Right lung (tissue), 10 donors: ENCODE data around the gene AFF4. TPM values are rescaled to one million over a fixed set of nuclear protein-coding genes. Genes with fewer than 3 reads are reported as not detected.
"Not testable (repeated sequence)": the region's sequence is repeated elsewhere in the genome, so short reads cannot be mapped to it uniquely, and the experiment has no call there.

Experiments
- DNase-seq, 2 donors: peaks; one replicate each; pipeline ENCODE4 v3.0.0-alpha.2; 2013
- long read RNA-seq, 8 donors: transcript quantifications; one replicate each; lab custom pipeline, GENCODE V29; 2026
- polyA plus RNA-seq, 5 donors: library from polyadenylated mRNA; unstranded; fragments of 120-200 nt; gene quantifications; one replicate each; pipeline versions ENCODE4 v1.2.1 to v1.2.3, GENCODE V29; 2013; ENCODE audit warnings: inconsistent platforms in 1 of 5, low replicate concordance in 1 of 5; ENCODE audit not compliant: insufficient read length in 5 of 5, insufficient read depth in 1 of 5

Gene AFF4, protein sequence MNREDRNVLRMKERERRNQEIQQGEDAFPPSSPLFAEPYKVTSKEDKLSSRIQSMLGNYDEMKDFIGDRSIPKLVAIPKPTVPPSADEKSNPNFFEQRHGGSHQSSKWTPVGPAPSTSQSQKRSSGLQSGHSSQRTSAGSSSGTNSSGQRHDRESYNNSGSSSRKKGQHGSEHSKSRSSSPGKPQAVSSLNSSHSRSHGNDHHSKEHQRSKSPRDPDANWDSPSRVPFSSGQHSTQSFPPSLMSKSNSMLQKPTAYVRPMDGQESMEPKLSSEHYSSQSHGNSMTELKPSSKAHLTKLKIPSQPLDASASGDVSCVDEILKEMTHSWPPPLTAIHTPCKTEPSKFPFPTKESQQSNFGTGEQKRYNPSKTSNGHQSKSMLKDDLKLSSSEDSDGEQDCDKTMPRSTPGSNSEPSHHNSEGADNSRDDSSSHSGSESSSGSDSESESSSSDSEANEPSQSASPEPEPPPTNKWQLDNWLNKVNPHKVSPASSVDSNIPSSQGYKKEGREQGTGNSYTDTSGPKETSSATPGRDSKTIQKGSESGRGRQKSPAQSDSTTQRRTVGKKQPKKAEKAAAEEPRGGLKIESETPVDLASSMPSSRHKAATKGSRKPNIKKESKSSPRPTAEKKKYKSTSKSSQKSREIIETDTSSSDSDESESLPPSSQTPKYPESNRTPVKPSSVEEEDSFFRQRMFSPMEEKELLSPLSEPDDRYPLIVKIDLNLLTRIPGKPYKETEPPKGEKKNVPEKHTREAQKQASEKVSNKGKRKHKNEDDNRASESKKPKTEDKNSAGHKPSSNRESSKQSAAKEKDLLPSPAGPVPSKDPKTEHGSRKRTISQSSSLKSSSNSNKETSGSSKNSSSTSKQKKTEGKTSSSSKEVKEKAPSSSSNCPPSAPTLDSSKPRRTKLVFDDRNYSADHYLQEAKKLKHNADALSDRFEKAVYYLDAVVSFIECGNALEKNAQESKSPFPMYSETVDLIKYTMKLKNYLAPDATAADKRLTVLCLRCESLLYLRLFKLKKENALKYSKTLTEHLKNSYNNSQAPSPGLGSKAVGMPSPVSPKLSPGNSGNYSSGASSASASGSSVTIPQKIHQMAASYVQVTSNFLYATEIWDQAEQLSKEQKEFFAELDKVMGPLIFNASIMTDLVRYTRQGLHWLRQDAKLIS
- 10 to 100 TPM; 39.8 to 69.9 (median 60.7) TPM for polyA plus RNA-seq
- long read RNA-seq, donor 1, full-length matches to known transcripts: 7 of 19 reads
- long read RNA-seq, donor 1, partial matches to known transcripts: 12 of 19 reads
- long read RNA-seq, donor 1, other reads (novel, unspliced or antisense): 0 of 19 reads
- long read RNA-seq, donor 2, full-length matches to known transcripts: 1 of 7 reads
- long read RNA-seq, donor 2, partial matches to known transcripts: 6 of 7 reads
- long read RNA-seq, donor 2, other reads (novel, unspliced or antisense): 0 of 7 reads
- long read RNA-seq, donor 3, partial matches to known transcripts: 10 of 11 reads
- long read RNA-seq, donor 3, other reads (novel, unspliced or antisense): 0 of 11 reads
- long read RNA-seq, donor 4, partial matches to known transcripts: 14 of 14 reads
- long read RNA-seq, donor 4, other reads (novel, unspliced or antisense): 0 of 14 reads
- long read RNA-seq, donor 5, partial matches to known transcripts: 14 of 17 reads
- long read RNA-seq, donor 5, other reads (novel, unspliced or antisense): 0 of 17 reads
- long read RNA-seq, donor 6, partial matches to known transcripts: 11 of 12 reads
- long read RNA-seq, donor 6, other reads (novel, unspliced or antisense): 0 of 12 reads
- long read RNA-seq, donor 7, partial matches to known transcripts: 12 of 14 reads
- long read RNA-seq, donor 7, other reads (novel, unspliced or antisense): 0 of 14 reads
- long read RNA-seq, donor 8, partial matches to known transcripts: 7 of 8 reads
- long read RNA-seq, donor 8, other reads (novel, unspliced or antisense): 0 of 8 reads

DNA sequence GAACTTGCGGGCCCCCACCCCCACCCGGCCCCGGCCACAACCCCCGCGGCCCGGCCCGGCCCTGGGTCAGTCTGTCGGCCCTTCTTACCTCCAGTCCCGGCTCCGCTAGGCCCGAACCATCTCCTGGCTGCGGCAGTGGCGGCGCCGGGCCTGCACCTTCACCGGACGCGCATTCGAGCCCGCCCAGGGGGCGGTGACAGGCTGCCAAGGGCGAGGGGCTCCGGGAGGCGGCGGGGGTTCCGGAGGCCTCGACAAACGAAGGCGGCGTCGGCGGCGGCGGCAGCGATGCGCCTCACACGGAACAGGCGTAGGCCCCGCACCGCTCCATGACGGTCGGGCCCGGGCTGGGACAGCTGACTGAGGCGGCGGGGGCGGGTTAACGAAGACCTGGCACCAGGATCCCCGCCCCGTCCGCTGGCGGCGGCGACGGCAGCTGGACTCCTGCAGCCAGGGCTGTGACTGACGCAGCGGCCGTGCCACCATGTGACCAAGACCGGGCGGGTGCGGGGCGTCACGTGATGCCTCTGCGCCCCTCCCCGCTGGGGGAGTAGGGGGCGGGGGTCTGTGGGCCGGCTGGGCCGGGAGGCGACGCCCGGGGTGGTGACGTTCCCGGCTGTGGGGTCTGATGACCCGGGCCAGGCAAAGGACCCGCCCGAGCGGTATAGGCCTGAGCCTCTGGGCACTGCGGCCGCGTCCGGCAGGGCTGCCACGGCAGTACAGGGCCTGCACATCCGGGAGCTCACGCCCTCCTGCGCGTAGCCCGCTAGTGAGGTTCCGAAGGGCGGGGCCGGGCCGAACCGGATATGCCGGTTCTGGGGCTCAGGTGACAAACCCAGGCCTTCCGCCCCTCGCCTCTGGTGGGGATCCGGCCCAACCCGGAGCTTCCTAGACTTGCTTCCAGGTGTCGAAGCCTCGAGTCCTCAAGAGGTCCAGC lies at the start of gene AFF4:
TSS of gene AFF4 (minus strand) at position 464 of the 934 bp plus-strand sequence. CDS start 26,445 bp downstream, outside the sequence.
- DNase-seq: peak; percentile 96 to 97

DNA sequence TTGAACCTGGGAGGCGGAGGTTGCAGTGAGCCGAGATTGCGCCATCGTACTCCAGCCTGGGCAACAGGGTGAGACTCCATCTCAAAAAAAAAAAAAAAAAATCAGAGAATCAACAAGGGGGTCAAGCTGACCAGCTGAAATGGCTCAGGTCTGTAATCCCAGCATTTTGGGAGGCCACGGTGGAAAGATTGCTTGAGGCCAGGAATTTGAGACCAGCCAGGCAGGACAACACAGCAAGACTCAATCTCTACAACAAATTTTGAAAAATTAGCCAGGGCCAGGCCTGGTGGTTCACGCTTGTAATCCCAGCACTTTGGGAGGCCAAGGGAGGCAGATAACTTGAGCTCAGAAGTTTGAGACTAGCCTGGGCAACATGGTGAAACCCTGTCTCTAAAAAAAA lies 45.0 kb upstream of the AFF4 start:
- not testable (repeated sequence) for DNase-seq

DNA sequence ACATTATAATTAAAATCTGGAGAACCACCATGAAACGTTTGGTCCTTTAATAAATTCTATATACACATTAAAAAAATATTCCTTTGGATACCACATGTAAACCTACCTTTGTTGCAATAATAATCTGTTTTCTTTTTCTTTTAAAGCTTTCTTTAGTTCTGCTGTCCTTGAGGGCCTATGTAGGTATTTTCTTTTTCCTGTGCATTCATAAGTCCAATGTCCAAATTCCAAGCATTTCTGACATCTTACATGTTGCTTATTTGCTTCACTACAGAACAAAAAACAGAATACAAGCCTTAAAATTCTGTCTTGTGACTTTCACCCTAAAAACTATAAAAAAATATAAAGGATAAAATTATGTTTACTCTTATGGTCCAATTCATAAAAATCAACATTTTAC lies 43.2 kb upstream of the AFF4 start:
- DNase-seq: no peak

DNA sequence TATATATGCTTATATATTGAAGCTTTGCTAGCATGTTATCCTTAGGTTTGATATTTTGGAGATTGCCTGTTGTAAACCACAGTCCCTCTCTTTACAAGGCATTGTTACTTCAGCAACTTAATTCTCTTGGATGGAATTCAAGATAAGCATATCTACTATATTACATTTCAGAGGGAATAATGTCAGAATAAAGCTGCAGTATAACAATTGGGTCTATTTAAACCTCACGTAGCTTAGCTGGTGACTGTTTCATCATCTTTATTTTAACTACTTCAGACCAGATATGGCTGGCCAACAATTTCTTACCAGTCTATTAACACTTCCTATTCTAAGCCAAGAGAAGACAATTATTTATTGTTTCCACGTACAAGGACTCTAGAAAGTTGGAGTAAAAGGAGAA lies 35.8 kb upstream of the AFF4 start:
- no peak for DNase-seq

DNA sequence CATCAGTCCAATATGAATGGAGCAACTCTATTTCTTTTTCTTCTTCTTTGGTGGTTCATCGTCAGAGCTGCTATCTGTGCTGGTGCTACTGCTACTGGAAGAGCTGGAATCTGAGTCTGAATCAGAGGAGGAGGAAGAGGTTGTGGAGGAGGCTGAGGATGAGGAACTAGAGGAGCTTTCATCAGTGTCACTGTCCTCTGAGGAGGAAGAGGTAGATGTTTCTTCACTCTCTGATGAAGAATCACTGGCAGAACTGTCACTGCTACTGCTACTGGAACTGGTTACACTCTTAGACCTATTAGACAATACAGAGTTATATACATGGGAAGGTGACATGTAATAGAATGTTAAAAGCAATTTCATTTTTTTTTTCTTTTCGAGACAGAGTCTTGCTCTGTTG lies 35.1 kb upstream of the AFF4 start:
- DNase-seq: no peak

DNA sequence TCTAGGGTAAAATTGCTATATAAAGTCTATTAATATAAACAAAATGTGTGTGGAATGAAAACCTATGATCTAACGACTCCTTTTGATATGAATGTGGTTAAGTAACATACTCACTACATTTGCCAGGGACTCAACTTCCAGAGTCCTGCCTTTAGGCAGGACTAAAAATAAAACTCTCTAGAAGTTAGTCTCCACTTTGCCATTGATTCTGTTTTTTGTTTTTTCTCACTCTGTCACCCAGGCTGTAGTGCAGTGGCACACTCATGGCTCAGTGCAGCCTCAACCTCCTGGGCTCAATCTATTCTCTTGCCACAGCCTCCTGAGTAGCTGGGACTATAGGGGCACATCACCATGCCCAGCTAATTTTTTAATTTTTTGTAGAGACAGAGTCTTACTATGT lies 32.9 kb upstream of the AFF4 start:
- no peak for DNase-seq

DNA sequence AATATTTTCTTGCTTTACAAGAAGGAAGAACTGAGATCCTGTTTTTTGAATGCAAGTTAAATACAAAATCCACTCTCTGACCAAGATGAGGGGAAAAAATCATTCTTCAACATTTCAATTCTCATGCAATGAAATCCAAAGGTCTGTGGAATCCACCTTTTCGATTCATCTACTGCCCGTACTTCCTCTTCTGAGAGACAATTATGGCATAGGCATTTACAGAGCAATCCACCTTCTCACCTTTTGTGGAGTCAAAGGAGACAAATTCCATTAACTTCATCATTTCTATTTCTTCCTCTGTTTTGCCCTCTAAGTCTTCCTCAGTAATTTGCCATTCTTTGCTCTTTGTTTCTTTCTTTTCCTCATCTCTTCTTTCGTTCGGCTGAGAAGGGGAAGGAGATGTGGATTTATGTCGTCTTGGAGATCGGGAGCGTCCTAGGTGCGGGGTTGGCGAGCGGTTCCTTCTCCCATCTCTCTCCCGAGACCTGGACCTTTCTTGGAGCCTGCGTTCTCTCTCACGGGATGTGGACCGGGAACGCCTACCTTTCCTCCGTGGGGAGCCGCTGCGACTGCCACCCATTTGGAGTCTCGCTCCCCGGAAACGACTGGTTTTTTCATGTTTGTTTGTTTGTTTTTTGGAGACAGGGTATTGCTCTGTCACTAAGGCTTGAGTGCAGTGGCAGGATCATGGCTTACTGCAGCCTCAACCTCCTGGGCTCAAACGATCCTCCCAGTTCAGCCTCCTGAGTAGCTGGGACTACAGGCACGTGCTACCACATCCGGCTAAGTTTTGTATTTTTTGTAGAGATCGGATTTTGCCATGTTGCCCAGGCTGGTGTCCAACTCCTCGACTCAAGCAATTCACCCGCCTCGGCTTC lies 24.3 kb upstream of the AFF4 start:
- DNase-seq: no peak

DNA sequence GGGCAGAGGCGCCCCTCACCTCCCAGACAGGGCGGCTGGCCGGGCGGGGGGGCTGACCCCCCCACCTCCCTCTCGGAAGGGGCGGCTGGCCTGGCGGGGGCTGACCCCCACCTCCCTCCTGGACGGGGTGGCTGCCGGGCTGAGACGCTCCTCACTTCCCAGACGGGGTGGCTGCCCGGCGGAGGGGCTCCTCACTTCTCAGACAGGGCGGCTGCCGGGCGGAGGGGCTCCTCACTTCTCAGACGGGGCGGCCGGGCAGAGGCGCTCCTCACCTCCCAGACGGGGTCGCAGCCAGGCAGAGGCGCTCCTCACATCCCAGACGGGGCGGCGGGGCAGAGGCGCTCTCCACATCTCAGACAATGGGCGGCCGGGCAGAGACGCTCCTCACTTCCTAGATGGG lies 19.5 kb upstream of the AFF4 start:
- DNase-seq: not testable (repeated sequence)

DNA sequence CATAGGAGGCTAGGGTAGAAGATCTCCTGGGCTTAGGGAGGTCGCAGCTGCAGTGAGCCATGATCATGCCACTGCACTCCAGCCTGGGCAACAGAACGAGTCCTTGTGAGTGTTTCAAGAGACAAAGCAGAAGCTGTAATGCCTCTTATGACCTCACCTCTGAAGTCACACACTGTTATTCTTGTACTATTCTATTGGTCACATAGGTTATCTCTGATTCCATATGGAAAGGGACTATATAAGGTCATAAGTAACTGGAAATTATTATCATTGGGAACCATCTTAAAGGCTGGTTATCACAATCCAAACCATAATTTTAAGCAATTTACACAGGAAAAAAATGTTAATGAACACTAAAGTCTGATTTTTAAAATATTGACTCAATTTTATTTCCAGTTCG lies 17.9 kb upstream of the AFF4 start:
- DNase-seq: no peak

DNA sequence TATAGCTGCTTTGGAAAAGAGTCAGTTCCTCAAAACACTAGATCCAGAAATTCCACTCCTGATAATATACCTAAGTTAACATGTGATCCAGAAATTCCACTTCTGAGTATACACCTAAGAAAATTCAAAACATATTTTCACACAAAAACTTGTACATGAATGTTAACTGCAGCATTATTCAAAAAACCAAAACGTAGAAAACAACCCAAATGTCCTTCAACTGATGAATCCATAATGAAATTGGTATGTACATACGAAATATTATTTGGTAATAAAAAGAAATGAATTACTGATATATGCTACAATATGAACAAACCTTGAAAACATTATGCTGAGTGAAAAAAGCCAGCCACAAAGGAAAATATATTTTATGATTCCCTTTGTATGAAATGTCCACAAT lies 16.5 kb upstream of the AFF4 start:
- DNase-seq: no peak

DNA sequence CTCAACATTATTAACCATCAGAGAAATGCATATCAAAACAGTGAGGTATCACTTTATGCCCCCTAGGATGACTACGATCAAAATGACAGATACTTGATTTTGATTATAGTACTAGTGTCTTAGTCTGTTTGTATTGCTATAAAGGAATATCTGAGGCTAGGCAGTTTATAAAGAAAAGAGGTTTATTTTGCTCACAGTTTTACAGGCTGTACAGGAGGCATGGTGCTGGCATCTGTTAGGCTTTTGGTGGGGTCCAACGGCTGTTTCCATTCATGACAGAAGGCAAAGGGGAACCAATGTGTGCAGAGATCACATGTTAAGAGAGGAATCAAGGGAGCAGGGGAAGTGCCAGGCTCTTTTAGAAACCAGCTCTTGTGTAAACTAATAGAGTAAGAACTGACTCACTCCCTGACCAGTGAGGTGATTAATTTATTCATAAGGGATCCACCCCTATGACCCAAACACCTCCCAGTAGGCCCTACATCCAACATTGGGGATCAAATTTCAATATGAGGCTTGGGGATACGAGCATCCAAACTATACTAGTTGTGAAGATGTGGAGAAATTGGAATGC lies 16.0 kb upstream of the AFF4 start:
- DNase-seq: no peak

DNA sequence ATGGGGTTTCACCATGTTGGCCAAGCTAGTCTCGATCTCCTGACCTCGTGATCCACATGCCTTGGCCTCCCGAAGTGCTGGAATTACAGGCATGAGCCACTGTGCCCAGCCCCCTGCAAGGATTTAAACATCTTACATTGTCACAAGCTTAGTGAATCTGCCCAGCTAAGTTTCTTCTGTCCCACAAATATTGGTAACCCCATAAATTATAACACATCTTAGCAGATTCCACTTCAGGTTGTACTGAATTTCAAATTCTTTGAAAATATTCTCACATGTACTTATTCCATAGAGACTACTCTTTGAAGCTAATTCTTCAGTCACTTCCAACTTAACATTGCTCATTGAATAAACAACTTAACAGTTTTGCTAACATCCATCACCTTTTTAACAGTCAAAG lies 13.4 kb upstream of the AFF4 start:
- DNase-seq: no peak

DNA sequence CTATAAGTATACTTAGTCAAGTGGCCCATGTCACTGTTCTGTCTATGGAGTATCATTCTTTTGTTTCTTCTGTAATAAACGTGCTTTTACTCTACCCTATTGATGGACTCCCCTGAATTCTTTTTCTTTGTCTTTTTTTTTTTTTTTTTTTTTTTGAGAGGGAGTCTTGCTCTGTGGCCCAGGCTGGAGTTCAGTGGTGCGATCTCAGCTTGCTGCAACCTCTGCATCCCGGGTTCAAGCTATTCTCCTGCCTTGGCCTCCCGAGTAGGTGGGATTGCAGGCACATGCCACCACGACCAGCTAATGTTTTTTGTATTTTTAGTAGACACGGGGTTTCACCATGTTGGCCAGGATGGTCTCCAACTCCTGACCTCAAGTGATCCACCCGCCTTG lies 9.0 kb upstream of the AFF4 start:
- DNase-seq: not testable (repeated sequence)

DNA sequence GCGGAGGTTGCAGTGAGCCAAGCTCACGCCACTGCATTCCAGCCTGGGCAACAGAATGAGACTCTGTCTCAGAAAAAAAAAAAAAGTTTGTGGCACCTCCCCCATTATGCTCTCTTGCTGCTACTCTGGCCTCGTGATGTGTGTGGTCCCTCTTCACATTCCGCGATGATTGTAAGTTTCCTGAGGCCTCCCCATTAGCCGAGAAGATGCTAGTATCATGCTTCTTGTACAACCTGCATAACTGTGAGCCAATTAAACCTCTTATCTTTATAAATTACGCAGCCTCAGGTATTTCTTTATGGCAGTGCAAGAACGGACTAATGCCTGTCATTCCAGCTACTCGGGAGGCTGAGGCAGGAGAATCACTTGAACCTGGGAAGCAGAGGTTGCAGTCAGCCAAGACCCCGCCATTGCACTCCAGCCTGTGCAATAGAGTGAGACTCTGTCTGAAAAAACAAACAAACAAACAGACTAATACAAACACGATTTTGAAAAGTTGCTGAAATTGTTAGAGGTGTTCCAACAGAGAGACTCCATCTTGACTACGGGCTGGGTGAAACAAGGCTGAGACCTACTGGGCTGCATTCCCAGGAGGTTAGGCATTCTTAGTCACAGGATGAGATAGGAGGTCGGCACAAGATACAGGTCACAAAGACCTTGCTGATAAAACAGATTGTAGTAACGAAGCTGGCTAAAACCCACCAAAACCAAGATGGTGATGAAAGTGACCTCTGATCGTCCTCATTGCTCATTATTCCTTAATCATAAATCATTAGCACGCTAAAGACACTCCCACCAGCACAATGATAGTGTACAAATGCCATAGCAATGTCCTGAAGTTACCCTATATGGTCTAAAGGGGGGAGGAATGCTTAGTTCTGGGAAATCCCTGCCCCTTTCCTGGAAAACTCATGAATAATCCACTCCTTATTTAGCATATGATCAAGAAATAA lies 8.3 kb upstream of the AFF4 start:
- no peak for DNase-seq

DNA sequence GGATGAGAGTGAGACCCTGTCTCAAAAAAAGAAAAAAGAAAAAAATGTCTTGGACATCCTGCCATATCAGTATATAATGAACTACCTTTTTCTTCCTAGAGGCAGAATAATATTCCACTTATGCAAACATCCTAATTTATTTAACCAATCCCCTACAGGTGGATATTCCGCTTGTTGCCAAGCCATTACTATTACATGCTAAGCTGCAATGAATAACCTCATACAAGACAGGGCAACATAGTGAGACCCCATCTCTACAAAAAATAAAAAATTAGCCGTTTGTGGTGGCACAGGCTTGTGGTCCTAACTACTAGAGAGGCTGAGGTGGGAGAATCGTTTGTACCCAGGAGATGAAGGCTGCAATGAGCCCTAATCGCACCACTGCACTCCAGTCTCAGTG lies 1.7 kb upstream of the AFF4 start:
- DNase-seq: no peak

DNA sequence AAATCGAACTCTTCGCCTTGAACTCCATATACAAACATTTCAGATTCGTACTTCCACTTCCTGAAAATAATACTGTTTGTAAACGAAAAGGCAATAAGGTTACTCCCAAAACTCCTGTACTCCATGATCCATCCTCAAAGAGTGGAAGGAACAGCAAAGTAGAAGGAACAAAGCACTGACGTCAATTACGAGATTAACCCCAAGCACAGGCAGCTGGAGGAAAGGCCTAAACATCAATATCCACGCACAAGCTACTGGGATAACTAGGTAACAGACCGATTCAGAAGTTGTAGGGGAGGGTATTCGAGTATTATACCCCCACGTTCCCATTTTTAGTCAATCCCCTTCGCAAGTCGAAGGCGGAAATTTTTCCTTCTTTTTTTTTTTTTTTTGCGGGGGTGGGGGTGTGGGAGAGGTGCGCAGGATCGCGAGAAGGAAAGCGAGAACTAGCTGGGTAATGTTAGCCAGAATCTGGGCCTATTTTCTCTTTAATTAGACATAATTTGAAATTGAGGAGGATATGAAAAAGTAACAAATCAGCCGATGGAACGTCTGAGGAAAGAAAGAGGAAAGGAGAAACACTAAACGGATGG lies 909 bp downstream of the AFF4 start:
- DNase-seq: peak; percentile 74 to 85
